Endothelial cell of umbilical vein (primary cell): ENCODE measurements around the gene PHAF1.

Experiments
- FOS ChIP-seq: IDR thresholded peaks from 2 replicates; pipeline ENCODE4 v1.6.1; 2011; ENCODE audit warnings: mild to moderate bottlenecking, low read length, moderate library complexity, borderline replicate concordance; ENCODE audit not compliant: insufficient read depth
- JUN ChIP-seq: IDR thresholded peaks from 2 replicates; pipeline ENCODE4 v1.6.1; 2011; ENCODE audit warnings: borderline replicate concordance, low read depth; ENCODE audit not compliant: insufficient read length, insufficient read depth
- POLR2A ChIP-seq: IDR thresholded peaks from 2 replicates; pipeline ENCODE4 v1.6.1; 2012; ENCODE audit warnings: low read depth, mild to moderate bottlenecking, control low read depth, low read length
- POLR2AphosphoS5 ChIP-seq: IDR thresholded peaks from 2 replicates; pipeline ENCODE4 v1.6.1; 2012; ENCODE audit warnings: low read depth, mild to moderate bottlenecking, control low read depth, low read length, moderate library complexity; ENCODE audit not compliant: insufficient read depth
- TF ChIP-seq, protein P1 (sequence below), 2 donors: IDR thresholded peaks; 1 replicate in 1 of 2; 2 replicates in 1 of 2; pipeline ENCODE4 v1.5.1; 2011; ENCODE audit warnings: low read length in 2 of 2, mild to moderate bottlenecking in 2 of 2, moderate library complexity in 2 of 2, control low read depth in 1 of 2, inconsistent platforms in 1 of 2, low read depth in 1 of 2; ENCODE audit not compliant: insufficient read depth in 1 of 2; ENCODE audit errors: extremely low read depth in 1 of 2
- TF ChIP-seq, protein P2 (sequence below): IDR thresholded peaks from 2 replicates; pipeline ENCODE4 v1.6.1; 2011; ENCODE audit not compliant: insufficient read depth, insufficient read length

DNA sequence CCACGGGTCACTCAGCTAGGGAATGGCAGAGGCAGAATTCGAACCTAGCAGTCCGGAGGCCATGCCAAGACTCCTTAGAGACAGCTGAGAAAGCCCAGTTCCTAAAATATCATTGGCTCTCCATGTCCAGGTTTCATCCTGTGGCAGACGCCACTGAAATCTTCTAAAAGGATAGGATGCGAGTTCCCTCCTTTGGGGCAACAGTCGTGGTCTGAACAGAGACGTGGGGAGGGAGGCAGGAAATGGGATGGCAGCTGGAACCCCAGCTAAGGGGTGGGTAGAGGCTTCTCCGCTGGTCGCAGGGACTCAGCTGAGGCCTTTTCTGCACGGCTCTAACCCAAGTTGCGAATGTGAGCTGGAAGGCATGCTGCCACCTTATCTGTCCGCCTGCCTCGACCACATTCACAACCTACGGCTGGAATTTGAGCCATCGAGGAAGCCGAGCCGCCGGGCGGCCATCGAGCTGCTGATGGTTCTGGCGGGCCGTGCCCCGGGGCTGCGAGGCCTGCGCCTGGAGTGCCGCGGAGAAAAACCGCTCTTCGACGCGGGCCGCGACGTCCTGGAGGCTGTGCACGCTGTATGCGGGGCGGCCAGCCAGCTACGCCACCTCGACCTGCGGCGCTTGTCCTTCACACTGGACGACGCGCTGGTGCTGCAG is 52.9 kb downstream of the PHAF1 start:
- TF ChIP-seq, protein P1, sequence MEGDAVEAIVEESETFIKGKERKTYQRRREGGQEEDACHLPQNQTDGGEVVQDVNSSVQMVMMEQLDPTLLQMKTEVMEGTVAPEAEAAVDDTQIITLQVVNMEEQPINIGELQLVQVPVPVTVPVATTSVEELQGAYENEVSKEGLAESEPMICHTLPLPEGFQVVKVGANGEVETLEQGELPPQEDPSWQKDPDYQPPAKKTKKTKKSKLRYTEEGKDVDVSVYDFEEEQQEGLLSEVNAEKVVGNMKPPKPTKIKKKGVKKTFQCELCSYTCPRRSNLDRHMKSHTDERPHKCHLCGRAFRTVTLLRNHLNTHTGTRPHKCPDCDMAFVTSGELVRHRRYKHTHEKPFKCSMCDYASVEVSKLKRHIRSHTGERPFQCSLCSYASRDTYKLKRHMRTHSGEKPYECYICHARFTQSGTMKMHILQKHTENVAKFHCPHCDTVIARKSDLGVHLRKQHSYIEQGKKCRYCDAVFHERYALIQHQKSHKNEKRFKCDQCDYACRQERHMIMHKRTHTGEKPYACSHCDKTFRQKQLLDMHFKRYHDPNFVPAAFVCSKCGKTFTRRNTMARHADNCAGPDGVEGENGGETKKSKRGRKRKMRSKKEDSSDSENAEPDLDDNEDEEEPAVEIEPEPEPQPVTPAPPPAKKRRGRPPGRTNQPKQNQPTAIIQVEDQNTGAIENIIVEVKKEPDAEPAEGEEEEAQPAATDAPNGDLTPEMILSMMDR (IDR thresholded peaks at IDR 0.05; ENCODE audit: extremely low read depth in 1 of 2, insufficient read depth in 1 of 2, low read depth in 1 of 2, low read length in 2 of 2) = no peak
- TF ChIP-seq POLR2AphosphoS5 (no peak), FOS (no peak), JUN (no peak), POLR2A (no peak)
- TF ChIP-seq, protein P2, sequence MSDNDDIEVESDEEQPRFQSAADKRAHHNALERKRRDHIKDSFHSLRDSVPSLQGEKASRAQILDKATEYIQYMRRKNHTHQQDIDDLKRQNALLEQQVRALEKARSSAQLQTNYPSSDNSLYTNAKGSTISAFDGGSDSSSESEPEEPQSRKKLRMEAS = no peak
